ENCODE measurements around the gene EDDM3A.
"Not testable (repeated sequence)": the region's sequence is repeated elsewhere in the genome, so short reads cannot be mapped to it uniquely, and the experiment has no call there.

EDDM3A gene

GRCh38 chr14:20698018-20698329, 47.7 kb upstream of the EDDM3A start:
- no peaks in the 10 kb centered on the region for H3K9me3 ChIP-seq (ENCODE audit: insufficient read depth, low read depth, low read length)

GRCh38 chr14:20698934-20699333, 46.8 kb upstream of the EDDM3A start:
- Histone ChIP-seq H3K9me2 (replicated peaks; ENCODE audit: low read depth, low read length) (no peaks in the 10 kb centered on the region), H2AFZ (ENCODE audit: low read length) (no peak overlapping the region), H3K9me3 (ENCODE audit: insufficient read depth, low read depth, low read length) (no peaks in the 10 kb centered on the region), H3K27me3 (ENCODE audit: insufficient read depth, low read length, poor library complexity, severe bottlenecking) (no peaks in the 10 kb centered on the region), H3K4me3 (ENCODE audit: low read length, poor library complexity, severe bottlenecking) (no peak overlapping the region), H4K20me1 (ENCODE audit: insufficient read depth, low read length, poor library complexity, severe bottlenecking) (no peaks in the 10 kb centered on the region), H3K9ac (ENCODE audit: low read depth, low read length, poor library complexity, severe bottlenecking) (no peak overlapping the region), H3K4me1 (ENCODE audit: insufficient read depth, low read length, poor library complexity, severe bottlenecking) (peaks cover 4% of the 10 kb centered on the region), H3K79me2 (ENCODE audit: insufficient read depth, low read length) (no peaks in the 10 kb centered on the region), H3K36me3 (ENCODE audit: insufficient read depth, low read length) (no peaks in the 10 kb centered on the region), H3K4me2 (ENCODE audit: low read depth, low read length, poor library complexity, severe bottlenecking) (no peak overlapping the region), H3F3A (ENCODE audit: low read depth) (no peaks in the 10 kb centered on the region)
- TF ChIP-seq EZH2phosphoT487 (IDR thresholded peaks at IDR 0.05; ENCODE audit: borderline replicate concordance), result no peak
- TF ChIP-seq CTCF (conservative IDR thresholded peaks at IDR 0.05; ENCODE audit: low read length), result no peak

More at GRCh38 chr14:20698018-20698329, 47.7 kb upstream of the EDDM3A start:
- no peaks in the 10 kb centered on the region for H3K36me3 ChIP-seq (ENCODE audit: insufficient read depth, low read length)
- no peaks in the 10 kb centered on the region for H3K9me2 ChIP-seq (replicated peaks; ENCODE audit: low read depth, low read length)
- TF ChIP-seq CTCF (conservative IDR thresholded peaks at IDR 0.05; ENCODE audit: low read length), result no peak; the same call in 1 of the 2 replicates
- TF ChIP-seq EZH2phosphoT487 (IDR thresholded peaks at IDR 0.05; ENCODE audit: borderline replicate concordance), result no peak
- H3K27me3 ChIP-seq (ENCODE audit: insufficient read depth, low read length, poor library complexity, severe bottlenecking), result no peaks in the 10 kb centered on the region
- no peak overlapping the region for H3K9ac ChIP-seq (ENCODE audit: low read depth, low read length, poor library complexity, severe bottlenecking)
- H3K79me2 ChIP-seq (ENCODE audit: insufficient read depth, low read length), result no peaks in the 10 kb centered on the region
- no peaks in the 10 kb centered on the region for H3F3A ChIP-seq (ENCODE audit: low read depth)
- H2AFZ ChIP-seq (ENCODE audit: low read length), result no peak overlapping the region
- H3K4me3 ChIP-seq (ENCODE audit: low read length, poor library complexity, severe bottlenecking), result no peak overlapping the region
- peaks cover 4% of the 10 kb centered on the region for H3K4me1 ChIP-seq (ENCODE audit: insufficient read depth, low read length, poor library complexity, severe bottlenecking)
- no peaks in the 10 kb centered on the region for H4K20me1 ChIP-seq (ENCODE audit: insufficient read depth, low read length, poor library complexity, severe bottlenecking)
- no peak overlapping the region for H3K4me2 ChIP-seq (ENCODE audit: low read depth, low read length, poor library complexity, severe bottlenecking)

DNA sequence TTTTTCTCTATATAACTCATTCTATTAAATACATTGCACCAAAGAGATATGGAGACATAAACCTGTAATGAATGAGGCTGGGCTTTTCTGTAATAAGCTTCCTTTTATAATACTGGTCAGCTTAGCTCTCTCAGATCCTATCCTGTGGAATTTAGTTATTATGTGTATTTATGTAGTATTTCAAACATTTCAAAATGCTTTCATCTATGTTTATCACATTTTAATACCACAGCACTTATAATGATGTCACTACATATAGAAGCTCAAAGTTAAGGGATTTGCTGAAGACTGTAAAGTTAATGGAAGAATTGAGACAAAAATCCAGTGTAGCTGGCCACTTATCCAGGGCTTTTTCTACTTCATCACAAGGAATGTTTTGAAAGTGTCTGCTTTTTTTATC, 45.8 kb upstream of the EDDM3A start:
- Histone ChIP-seq H3K4me3 (ENCODE audit: low read length, poor library complexity, severe bottlenecking) (no peak overlapping the region), H3F3A (ENCODE audit: low read depth) (no peaks in the 10 kb centered on the region), H3K79me2 (ENCODE audit: insufficient read depth, low read length) (no peaks in the 10 kb centered on the region), H3K4me2 (ENCODE audit: low read depth, low read length, poor library complexity, severe bottlenecking) (no peak overlapping the region), H2AFZ (ENCODE audit: low read length) (no peak overlapping the region), H3K4me1 (ENCODE audit: insufficient read depth, low read length, poor library complexity, severe bottlenecking) (peaks cover 4% of the 10 kb centered on the region), H3K9me3 (ENCODE audit: insufficient read depth, low read depth, low read length) (no peaks in the 10 kb centered on the region), H3K9ac (ENCODE audit: low read depth, low read length, poor library complexity, severe bottlenecking) (no peak overlapping the region), H4K20me1 (ENCODE audit: insufficient read depth, low read length, poor library complexity, severe bottlenecking) (no peaks in the 10 kb centered on the region), H3K36me3 (ENCODE audit: insufficient read depth, low read length) (no peaks in the 10 kb centered on the region), H3K9me2 (replicated peaks; ENCODE audit: low read depth, low read length) (no peaks in the 10 kb centered on the region), H3K27me3 (ENCODE audit: insufficient read depth, low read length, poor library complexity, severe bottlenecking) (no peaks in the 10 kb centered on the region)
- TF ChIP-seq EZH2phosphoT487 (IDR thresholded peaks at IDR 0.05; ENCODE audit: borderline replicate concordance) (no peak), CTCF (conservative IDR thresholded peaks at IDR 0.05; ENCODE audit: low read length) (no peak)

- H3K4me2 ChIP-seq (ENCODE audit: low read depth, low read length, poor library complexity, severe bottlenecking); H3F3A ChIP-seq (ENCODE audit: low read depth); H3K4me3 ChIP-seq (ENCODE audit: low read length, poor library complexity, severe bottlenecking); H4K20me1 ChIP-seq (ENCODE audit: insufficient read depth, low read length, poor library complexity, severe bottlenecking); H2AFZ ChIP-seq (ENCODE audit: low read length); H3K4me1 ChIP-seq (ENCODE audit: insufficient read depth, low read length, poor library complexity, severe bottlenecking); H3K27me3 ChIP-seq (ENCODE audit: insufficient read depth, low read length, poor library complexity, severe bottlenecking); H3K9ac ChIP-seq (ENCODE audit: low read depth, low read length, poor library complexity, severe bottlenecking); H3K36me3 ChIP-seq (ENCODE audit: insufficient read depth, low read length); H3K79me2 ChIP-seq (ENCODE audit: insufficient read depth, low read length); H3K9me3 ChIP-seq (ENCODE audit: insufficient read depth, low read depth, low read length); H3K9me2 ChIP-seq (replicated peaks; ENCODE audit: low read depth, low read length): not testable (repeated sequence)
Observed at GRCh38 chr14:20700965-20701364, 44.7 kb upstream of the EDDM3A start.

Measured in Loucy (cell line).